ENCODE measurements around the gene KLF14.

GRCh38 chr7:130701650-130702049 is 32.4 kb downstream of the KLF14 start:
- TF ChIP-seq PATZ1 (CRISPR knock-in tag; IDR thresholded peaks at IDR 0.05; ENCODE audit: borderline replicate concordance) (no peak), BACH2 (CRISPR knock-in tag; IDR thresholded peaks at IDR 0.05; ENCODE audit: borderline replicate concordance) (no peak), OSR1 (CRISPR knock-in tag; IDR thresholded peaks at IDR 0.05) (no peak)
